WTC11 (cell line): Measurements from ENCODE around the gene ABCC3.

Experiments used
- CREM ChIP-seq: sonication (generic); formaldehyde crosslinking; IDR thresholded peaks from 2 replicates; pipeline ENCODE4 v1.8.1; 2022; ENCODE audit warnings: mild to moderate bottlenecking, missing genetic modification reagents, moderate library complexity
- CTCF ChIP-seq: fragments of 200-600 bp; IDR thresholded peaks from 2 replicates; pipeline ENCODE4 v1.8.0; 2022; ENCODE audit warnings: antibody characterized with exemption
- E2F5 ChIP-seq: sonication (generic); formaldehyde crosslinking; IDR thresholded peaks from 2 replicates; pipeline ENCODE4 v1.8.1; 2022; ENCODE audit warnings: mild to moderate bottlenecking, moderate library complexity, missing genetic modification reagents
- HMGA2 ChIP-seq: fragments of 250-450 bp; sonication (Bioruptor Pico); IDR thresholded peaks from 2 replicates; pipeline ENCODE4 v1.4.0; 2021; ENCODE audit warnings: mild to moderate bottlenecking, moderate library complexity
- MAX ChIP-seq: sonication (generic); formaldehyde crosslinking; IDR thresholded peaks from 2 replicates; pipeline ENCODE4 v1.8.0; 2022; ENCODE audit warnings: mild to moderate bottlenecking, missing genetic modification reagents
- ZMAT4 ChIP-seq: fragments of 250-450 bp; sonication (Bioruptor Pico); IDR thresholded peaks from 2 replicates; pipeline ENCODE4 v1.9.0; 2021; ENCODE audit warnings: mild to moderate bottlenecking
- ZSCAN18 ChIP-seq: fragments of 250-450 bp; sonication (Bioruptor Pico); IDR thresholded peaks from 2 replicates; pipeline ENCODE4 v2.1.2; 2022; ENCODE audit warnings: mild to moderate bottlenecking, moderate library complexity

- TF ChIP-seq CTCF = no peak
- TF ChIP-seq E2F5 (CRISPR knock-in tag) = no peak
- no peak for TF ChIP-seq ZSCAN18 (CRISPR knock-in tag)
- no peak for TF ChIP-seq HMGA2 (CRISPR knock-in tag)
- no peak for TF ChIP-seq ZMAT4 (CRISPR knock-in tag)
- no peak for TF ChIP-seq MAX
- no peak for TF ChIP-seq CREM (CRISPR knock-in tag)
These were observed 51.2 kb downstream of the ABCC3 start for GRCh38 chr17:50685691-50686493.
